NCI-H2227 (cell line): ENCODE data around the gene HEATR1.
"Not testable (repeated sequence)": the region's sequence is repeated elsewhere in the genome, so short reads cannot be mapped to it uniquely, and the experiment has no call there.

Experiments used
- DNase-seq: peaks from one replicate; lab custom pipeline; 2025; ENCODE audit not compliant: unreplicated experiment; lab: John Stamatoyannopoulos, UW

HEATR1 gene

GRCh38 chr1:236603991-236604904, at the start of gene HEATR1:
TSS of gene HEATR1 (minus strand) at chr1:236604516. CDS start at chr1:236604095, 421 bp downstream.
- DNase-seq = peak; percentile 96

- DNase-seq = no peak
Observed at GRCh38 chr1:236645016-236645680, 40.8 kb upstream of the HEATR1 start.

DNA sequence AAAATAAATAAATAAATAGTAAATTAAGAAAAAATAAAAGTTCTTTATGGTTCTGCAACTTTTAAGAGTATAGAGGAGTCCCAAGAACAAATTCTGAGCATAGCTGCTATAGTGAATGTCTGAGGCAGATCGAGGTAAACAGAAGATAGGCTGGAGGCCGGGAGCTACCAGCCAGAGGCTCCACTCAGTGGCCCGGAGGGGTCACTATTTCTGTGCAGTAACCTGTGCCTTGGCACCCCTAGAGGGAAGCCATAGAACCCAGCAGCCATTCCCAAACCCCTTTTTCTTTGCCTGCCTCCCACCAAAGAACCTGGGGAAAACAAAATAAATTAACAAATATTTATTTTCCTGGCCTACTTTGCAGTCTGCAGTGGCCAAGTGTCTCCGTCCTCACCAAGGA, 38.4 kb upstream of the HEATR1 start:
- DNase-seq = no peak

DNA sequence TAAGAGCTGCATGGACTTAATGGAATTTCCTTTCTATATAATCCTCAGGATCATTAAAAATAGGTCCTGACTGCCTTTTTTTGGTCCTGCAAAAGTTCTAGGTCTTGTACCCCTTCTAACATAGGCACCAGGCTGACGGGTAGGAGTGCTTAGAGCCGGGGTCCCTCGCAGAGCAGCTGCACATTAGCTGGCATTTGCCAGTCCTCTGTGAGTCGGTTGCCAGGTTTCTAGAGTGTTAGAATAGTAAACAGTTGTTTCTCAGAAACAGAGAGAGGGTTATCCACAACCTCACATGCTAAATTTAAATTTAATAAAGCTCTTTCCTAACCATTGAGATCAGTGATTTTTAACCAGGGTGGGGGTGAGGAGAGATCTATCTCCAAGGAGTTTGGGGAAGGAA, 35.4 kb upstream of the HEATR1 start:
- DNase-seq = no peak

GRCh38 chr1:236638945-236639344, 34.6 kb upstream of the HEATR1 start:
- DNase-seq = peak; percentile 31

DNA sequence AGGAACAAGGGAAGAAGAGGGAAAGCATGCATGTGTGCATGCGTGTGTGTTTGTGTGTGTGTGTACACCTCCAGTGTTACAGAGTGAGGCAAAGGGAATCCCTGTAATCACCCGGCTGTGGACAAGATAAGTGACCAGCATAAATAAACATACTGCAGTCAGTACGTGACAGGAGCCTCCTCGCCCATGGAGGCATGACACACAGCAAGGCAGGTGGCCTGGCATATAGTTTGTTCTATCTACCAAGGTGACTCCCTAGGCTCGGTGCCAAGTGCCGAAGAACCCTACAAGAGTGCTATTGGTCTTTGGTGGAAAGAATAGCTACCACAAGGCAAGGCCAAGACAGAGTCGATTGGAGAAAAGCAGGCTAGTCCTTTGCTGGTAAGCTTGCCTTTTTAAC, 31.7 kb upstream of the HEATR1 start:
- DNase-seq = no peak

DNA sequence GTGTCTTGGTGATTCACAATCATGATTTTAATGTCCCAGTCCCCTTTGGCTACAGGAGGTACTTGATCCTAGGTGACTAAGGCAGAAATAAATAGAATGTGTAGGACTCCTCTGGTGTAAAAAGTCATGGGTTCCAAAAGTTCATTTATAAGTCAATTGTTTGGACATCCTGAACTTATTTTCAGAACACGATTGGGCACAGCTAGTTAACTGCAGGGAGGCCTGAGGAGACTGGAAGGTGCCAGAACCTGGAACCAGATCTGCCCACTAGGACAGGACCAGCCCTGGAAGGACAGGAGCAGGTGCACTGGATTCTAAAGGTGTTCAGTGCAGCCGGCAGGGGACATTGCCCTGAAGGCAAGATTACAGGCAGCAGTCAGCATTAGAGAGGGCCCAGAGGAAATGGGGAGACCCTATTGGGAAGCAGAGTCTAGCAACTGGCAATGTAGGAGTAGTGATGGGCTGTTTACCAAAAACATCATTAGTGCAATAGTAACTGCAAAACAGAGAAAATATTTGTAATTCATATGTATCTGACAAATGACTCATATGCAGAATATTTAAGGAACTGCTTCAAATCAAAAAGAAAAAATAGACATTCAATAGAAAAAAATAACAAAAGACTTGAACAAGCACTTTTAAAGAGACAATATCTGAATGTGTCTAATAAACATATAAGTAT, 23.6 kb upstream of the HEATR1 start:
- DNase-seq = no peak

GRCh38 chr1:236623371-236624166, 19.3 kb upstream of the HEATR1 start:
- no peak for DNase-seq

- no peak for DNase-seq
Observed at GRCh38 chr1:236622407-236622806, 18.1 kb upstream of the HEATR1 start.

DNA sequence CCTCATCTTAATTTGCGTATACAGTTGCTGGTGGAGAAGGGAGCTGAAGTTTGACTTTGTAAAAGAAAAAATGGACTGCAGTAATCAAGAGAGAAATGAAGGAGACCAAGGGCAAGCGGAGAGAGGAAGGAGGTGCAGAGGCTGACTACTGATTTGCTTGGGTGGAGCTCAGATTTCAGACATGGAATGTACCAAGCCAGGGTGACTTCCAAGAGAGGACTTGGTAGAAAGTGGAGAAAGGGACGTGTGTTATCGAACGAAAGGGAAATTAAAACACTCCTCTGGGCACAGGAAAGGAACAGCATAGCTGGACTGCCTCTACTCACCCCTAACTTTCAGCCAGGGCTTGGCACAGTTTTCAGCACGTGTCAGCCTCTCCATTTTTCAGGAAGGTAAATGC, 15.1 kb upstream of the HEATR1 start:
- no peak for DNase-seq

DNA sequence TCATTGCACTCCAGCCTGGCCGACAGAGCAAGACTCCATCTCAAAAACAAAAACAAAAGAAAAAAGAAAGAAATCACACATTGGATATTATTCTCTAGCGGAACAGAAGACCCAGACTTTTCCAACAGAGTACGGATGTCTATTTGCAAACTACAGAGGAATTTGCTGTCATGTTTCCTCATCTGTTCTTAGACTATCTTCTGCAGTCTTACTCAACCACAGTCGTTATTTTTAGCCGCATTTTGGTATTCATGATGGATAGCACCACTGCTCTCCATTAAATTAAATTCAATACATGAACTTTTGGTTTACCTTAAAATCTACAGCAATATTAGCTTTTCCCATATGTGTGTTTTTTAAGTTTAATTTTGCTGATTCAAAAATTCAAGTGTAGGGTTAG, 14.2 kb upstream of the HEATR1 start:
- DNase-seq = no peak

DNA sequence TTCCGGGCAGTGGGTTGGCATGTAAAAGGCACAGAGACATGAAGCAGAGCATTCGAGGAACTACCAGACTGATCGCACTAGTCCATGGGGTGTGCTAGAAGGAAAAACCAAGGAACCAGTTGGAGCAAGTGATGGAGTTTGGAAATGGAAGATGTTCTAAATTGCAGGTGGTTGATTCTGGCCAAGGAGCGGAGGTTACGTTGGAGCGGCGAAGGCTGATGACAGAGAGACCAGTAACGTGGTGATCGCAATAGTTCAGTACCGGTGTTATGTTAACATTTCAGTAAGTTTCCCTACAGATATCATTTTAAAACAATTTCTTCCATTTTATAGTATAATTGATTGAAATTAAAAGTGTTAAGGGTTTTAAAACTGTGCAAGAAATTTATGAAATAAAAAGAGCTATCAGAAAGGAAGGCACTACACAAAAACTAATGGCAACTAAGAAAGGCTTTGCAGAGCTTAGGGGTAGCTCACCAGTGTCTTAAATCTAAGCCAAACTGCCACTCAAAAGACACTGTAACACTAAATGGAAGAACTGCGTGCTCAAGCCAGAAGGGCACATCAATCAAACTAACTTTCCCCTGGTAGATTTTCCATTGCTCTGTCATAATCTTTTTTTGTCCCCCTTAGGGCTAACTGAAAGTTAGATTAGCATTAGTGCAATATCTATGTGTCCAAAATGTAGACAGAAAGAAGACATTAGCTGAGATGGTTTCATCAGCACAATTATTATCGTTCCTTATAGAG, 11.3 kb upstream of the HEATR1 start:
- DNase-seq = no peak

GRCh38 chr1:236612349-236612748, 8.0 kb upstream of the HEATR1 start:
- DNase-seq = no peak

DNA sequence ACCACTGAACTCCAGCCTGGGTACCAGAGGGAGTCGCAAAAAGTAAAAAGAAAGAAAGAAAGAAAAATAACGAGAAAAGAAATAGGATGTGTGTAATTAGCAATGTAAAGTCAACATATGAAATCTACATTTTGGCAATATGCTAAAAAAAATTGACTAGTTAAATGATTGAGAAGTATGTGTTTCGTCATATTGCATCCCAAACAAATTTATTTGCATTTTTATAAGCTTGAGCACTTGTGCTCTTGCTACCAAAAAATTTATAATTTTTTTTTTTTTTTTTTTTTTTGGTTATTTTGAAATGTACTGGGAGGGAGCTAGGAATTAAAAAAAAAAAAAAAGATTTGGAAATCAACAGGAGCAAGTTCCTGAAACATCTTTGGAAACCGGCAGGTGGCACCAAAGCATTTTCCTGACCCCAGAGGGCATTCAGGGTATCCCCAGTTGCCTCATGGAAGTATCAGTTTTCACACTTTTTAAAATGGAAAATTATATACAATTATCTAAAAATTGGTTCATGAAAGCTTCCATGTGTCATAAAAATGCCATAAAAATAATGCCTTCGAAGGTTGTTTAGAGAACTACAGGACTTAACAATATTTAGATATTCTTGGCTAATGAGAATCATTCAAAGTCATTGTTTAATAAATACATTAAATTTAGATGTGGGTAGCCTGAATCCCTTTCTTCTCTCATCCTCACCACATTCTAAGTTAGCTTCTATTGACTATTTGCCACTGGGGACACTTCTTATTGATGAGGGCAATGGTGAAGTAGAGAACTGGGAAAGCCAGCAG, 4.8 kb upstream of the HEATR1 start:
- DNase-seq = peak; percentile 50

GRCh38 chr1:236607597-236607996, 3.3 kb upstream of the HEATR1 start:
- DNase-seq = not testable (repeated sequence)

DNA sequence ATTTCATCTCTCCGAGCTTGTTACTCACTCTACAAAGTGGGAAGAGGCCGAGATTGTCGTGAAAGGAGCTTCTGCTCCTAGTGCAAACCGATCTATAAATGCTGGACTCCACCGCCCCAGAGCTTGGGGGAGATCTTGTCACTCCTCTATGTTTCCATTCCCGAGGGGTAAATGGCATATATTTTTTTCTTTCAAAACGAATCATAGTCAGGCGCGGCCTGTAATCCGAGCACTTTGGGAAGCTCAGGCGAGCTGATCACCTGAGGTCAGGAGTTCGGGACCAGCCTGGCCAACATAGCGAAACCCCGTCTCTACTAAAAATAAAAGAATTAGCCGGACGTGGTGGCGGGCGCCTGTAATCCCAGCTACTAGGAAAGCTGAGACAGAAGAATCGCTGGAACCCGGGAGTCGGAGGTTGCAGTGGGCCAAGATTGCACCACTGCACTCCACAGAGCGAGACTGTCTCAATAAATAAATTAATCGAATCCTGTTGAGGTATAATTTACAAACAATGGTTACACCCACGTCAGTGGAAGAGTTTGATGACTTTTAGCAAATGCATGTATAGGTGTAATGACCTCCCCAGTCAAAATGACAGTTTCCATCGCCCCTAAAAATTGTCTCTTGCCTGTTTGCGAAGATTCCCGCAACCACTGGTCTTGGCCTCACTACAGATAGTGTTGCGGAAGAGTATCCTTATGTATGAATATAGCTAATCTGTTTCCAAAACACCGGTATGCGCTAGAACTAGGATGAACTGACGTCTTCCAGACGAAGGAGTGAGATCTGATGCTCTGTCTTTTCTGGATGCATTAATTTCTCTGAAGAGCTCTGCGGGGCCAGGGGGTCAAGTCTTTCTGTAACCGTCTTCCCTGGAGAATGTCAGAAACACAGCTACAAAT, 840 bp upstream of the HEATR1 start:
- DNase-seq = peak; percentile 41

GRCh38 chr1:236602171-236602570, 2.1 kb downstream of the HEATR1 start:
- DNase-seq = no peak

DNA sequence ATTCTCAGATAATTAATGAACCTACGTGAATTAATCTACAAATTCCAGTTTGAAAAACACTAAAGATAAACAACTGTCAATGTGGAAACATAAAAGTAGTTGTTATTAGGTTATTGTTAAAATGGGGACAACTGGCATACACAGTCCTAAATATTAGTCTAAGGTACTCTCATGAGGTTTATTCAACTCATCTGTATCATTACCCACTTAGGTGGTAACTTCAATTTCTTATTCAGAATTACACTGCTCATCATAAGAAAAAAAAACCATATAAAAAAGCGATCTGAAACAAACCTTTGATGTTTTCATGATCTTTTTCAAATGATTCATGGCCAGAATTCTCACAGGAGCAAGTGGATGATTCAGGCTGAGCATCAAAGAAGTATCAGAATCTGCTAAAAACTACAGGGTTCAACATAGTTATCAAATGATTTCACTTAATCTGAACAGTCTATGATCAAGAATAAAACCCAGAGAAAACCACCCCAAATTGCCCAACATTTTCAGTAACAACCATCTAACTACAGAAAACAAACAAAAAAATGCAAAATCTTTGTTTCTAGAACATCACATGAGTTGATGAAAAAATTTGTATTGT, 13.7 kb downstream of the HEATR1 start:
- no peak for DNase-seq
